Muscle layer of colon (tissue), 2 donors: ENCODE results near the gene TNIP2.

Source experiments
- H3K27ac ChIP-seq: one replicate; pipeline ENCODE4 v1.7.0; 2013; ENCODE audit warnings: low read depth, mild to moderate bottlenecking, low read length, moderate library complexity
- H3K27me3 ChIP-seq, 2 donors: one replicate each; pipeline ENCODE4 v1.7.0; 2013; ENCODE audit warnings: low read length in 2 of 2, mild to moderate bottlenecking in 2 of 2; ENCODE audit not compliant: insufficient read depth in 2 of 2, control insufficient read depth in 1 of 2
- H3K36me3 ChIP-seq: one replicate; pipeline ENCODE4 v1.7.0; 2013; ENCODE audit warnings: mild to moderate bottlenecking, low read length; ENCODE audit not compliant: insufficient read depth
- H3K4me1 ChIP-seq: one replicate; pipeline ENCODE4 v1.7.0; 2013; ENCODE audit warnings: mild to moderate bottlenecking, low read length; ENCODE audit not compliant: insufficient read depth
- H3K4me3 ChIP-seq, 2 donors: one replicate each; pipeline ENCODE4 v1.7.0; 2013; ENCODE audit warnings: low read length in 2 of 2, low read depth in 1 of 2, mild to moderate bottlenecking in 1 of 2, moderate library complexity in 1 of 2
- H3K9ac ChIP-seq: one replicate; pipeline ENCODE4 v1.7.0; 2013; ENCODE audit warnings: low read length
- H3K9me3 ChIP-seq: one replicate; pipeline ENCODE4 v1.7.0; 2013; ENCODE audit warnings: mild to moderate bottlenecking, low read length
- donor health status: abdominal sarcoma.
- donor health status: Adenocarcinoma of cecum.

Gene TNIP2

GRCh38 chr4:2762048-2762447 lies 5.9 kb upstream of the TNIP2 start:
- Histone ChIP-seq H3K9me3 (no peaks in the 10 kb centered on the region), H3K36me3 (no peaks in the 10 kb centered on the region), H3K27me3 (no peaks in the 10 kb centered on the region), H3K9ac (no peak overlapping the region), H3K4me1 (no peaks in the 10 kb centered on the region), H3K4me3 (no peak overlapping the region), H3K27ac (no peak overlapping the region)

DNA sequence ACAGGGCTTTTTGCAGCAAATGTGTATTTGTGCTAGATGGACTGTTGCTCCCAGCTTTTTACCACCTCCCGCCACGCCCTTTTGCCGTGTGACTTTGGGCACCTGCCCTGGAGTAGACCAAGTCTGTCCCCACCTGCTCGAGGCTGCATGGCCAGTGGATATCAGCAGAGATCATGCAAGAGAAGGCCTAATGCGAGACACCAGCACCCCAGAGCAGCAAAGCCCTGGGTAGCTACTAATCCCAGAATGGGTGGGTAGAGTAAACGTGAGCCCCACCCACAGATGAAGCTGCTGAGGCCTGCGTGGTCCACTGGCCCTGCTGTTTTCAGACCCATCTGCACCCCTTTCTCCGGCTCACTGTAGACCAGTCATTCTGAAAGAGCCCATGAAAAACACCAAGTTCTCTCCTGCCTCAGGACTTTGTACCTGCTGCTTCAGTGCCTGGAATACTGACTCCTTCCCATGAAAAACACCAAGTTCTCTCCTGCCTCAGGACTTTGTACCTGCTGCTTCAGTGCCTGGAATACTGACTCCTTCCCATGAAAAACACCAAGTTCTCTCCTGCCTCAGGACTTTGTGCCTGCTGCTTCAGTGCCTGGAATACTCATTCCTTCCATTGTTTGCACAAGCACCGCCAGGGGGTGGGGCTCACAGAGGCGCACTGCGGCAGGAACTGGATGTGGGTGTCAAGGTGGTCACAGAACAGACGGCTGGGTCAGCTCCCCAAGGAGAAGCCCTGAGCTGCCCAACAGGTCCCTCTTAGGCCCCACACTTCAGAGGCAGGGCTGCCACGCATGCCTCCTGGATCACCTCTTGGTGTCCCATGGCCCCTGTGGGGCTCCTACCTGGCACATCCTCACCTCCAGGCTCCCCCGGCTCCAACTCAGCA lies 5.1 kb upstream of the TNIP2 start:
- H3K4me1 ChIP-seq: peaks cover 5% of the 10 kb centered on the region
- H3K9ac ChIP-seq: no peak overlapping the region
- no peaks in the 10 kb centered on the region for H3K36me3 ChIP-seq
- H3K4me3 ChIP-seq: no peak overlapping the region
- no peaks in the 10 kb centered on the region for H3K27me3 ChIP-seq
- no peaks in the 10 kb centered on the region for H3K9me3 ChIP-seq
- H3K27ac ChIP-seq: no peak overlapping the region

DNA sequence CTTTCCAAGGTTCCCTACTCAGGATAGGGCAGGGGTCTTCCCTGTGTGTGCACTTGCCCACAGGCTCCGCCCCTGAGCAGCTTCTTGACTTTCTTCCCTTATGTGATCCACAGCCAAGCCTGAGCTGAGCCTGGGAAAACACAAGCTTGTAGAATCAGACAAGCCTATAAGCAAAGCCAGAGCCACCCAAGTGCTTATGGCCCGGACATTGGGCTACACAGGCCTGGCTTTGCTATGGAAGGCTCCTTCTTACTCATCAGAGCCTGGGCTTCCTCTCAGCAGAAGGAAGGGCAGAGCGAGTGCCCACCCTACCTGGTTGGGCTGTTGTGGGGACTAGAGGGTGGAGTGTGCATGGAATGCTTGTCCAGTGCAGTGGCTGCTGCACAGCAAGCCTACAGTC lies 1.3 kb upstream of the TNIP2 start:
- no peaks in the 10 kb centered on the region for H3K9me3 ChIP-seq
- H3K9ac ChIP-seq: no peak overlapping the region
- H3K4me3 ChIP-seq: no peak overlapping the region
- no peak overlapping the region for H3K27ac ChIP-seq
- H3K4me1 ChIP-seq: peaks cover 13% of the 10 kb centered on the region
- no peaks in the 10 kb centered on the region for H3K27me3 ChIP-seq
- H3K36me3 ChIP-seq: no peaks in the 10 kb centered on the region

DNA sequence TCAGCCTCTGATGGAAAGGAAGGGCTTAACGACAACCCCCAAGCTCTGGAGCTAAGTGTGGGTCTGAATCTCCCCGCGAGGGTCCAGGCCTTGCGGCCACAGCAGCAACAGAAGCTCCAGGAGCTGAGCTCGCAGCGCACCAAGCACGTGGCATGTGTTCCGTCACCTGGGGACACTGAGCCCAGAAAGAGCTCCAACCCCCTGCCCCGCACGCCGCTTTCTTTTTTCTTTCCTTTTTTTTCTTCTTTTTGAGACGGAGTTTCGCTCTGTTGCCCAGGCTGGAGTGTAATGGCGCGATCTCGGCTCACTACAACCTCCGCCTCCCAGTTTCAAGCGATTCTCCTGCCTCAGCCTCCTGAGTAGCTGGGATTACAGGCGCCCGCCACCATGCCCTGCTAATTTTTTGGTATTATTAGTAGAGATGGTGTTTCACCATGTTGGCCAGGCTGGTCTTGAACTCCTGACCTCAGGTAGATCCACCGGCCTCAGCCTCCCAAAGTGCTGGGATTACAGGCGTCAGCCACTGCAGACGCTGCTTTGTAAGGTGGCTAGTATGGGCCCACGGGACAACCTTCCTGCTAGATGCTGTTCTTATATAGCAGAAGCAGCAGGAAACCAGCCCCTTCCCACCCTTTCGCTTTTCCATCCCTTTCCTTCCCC lies 685 bp upstream of the TNIP2 start:
- no peaks in the 10 kb centered on the region for H3K27me3 ChIP-seq
- H3K9me3 ChIP-seq: no peaks in the 10 kb centered on the region
- H3K4me3 ChIP-seq: peak overlapping the region in 1 of 2 donors; percentile 48
- peak overlapping the region; percentile 36 for H3K27ac ChIP-seq
- no peaks in the 10 kb centered on the region for H3K36me3 ChIP-seq
- no peak overlapping the region for H3K9ac ChIP-seq
- H3K4me1 ChIP-seq: peaks cover 13% of the 10 kb centered on the region

- H3K27ac ChIP-seq: peak overlapping the region; percentile 75
Measured at GRCh38 chr4:2754848-2755819, 1.0 kb downstream of the TNIP2 start.

DNA sequence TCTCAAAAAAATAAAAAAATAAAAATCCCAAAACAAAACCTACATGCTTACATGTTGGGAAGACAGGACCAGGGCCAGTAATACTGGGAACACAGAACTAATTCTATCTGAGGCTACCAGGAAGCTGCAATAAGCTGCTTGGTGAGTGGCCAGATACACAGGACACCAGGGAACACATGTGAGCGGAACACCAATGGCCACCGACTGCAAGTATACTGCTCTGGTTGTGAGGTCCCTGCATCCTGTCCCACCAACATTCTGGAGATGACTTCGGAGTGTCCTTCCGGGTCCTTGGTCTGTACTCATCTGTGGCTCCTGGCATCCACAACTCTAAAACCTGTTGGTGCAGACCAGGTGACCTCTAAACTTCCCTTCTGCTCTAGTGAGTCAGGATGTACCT lies 2.7 kb downstream of the TNIP2 start:
- H3K9me3 ChIP-seq: no peaks in the 10 kb centered on the region
- no peak overlapping the region for H3K9ac ChIP-seq
- peaks cover 22% of the 10 kb centered on the region for H3K4me1 ChIP-seq
- H3K27me3 ChIP-seq: no peaks in the 10 kb centered on the region
- no peak overlapping the region for H3K4me3 ChIP-seq
- no peak overlapping the region for H3K27ac ChIP-seq
- no peaks in the 10 kb centered on the region for H3K36me3 ChIP-seq

More at GRCh38 chr4:2754848-2755819, 1.0 kb downstream of the TNIP2 start:
- H3K27me3 ChIP-seq: no peaks in the 10 kb centered on the region
- H3K4me3 ChIP-seq: peak overlapping the region; percentile 61 to 64
- H3K9ac ChIP-seq: peak overlapping the region; percentile 53
- no peaks in the 10 kb centered on the region for H3K36me3 ChIP-seq
- peaks cover 22% of the 10 kb centered on the region for H3K4me1 ChIP-seq
- no peaks in the 10 kb centered on the region for H3K9me3 ChIP-seq

- no peaks in the 10 kb centered on the region for H3K27me3 ChIP-seq
- H3K9ac ChIP-seq: no peak overlapping the region
- H3K4me3 ChIP-seq: peak overlapping the region in 1 of 2 donors; percentile 24
- no peak overlapping the region for H3K27ac ChIP-seq
- peaks cover 18% of the 10 kb centered on the region for H3K36me3 ChIP-seq
- peaks cover 16% of the 10 kb centered on the region for H3K4me1 ChIP-seq
- no peaks in the 10 kb centered on the region for H3K9me3 ChIP-seq
Measured at GRCh38 chr4:2750719-2751605, 5.2 kb downstream of the TNIP2 start.

- Histone ChIP-seq H3K4me1 (peaks cover 8% of the 10 kb centered on the region), H3K27me3 (no peaks in the 10 kb centered on the region), H3K27ac (no peak overlapping the region), H3K4me3 (no peak overlapping the region), H3K9ac (no peak overlapping the region), H3K36me3 (peaks cover 57% of the 10 kb centered on the region), H3K9me3 (no peaks in the 10 kb centered on the region)
Measured at GRCh38 chr4:2746891-2747695, 9.0 kb downstream of the TNIP2 start.

- Histone ChIP-seq H3K4me3 (no peak overlapping the region), H3K9me3 (no peaks in the 10 kb centered on the region), H3K36me3 (peaks cover 57% of the 10 kb centered on the region), H3K27ac (no peak overlapping the region), H3K27me3 (no peaks in the 10 kb centered on the region), H3K9ac (no peak overlapping the region), H3K4me1 (peaks cover 4% of the 10 kb centered on the region)
Measured at GRCh38 chr4:2745981-2746806, 9.9 kb downstream of the TNIP2 start.
